HCT116 (cell line): ENCODE measurements around the gene MYOM1.

Experiments
- EZH2 ChIP-seq: fragments of 200-600 bp; sonication (generic); IDR thresholded peaks from 2 replicates; pipeline ENCODE4 v1.6.1; 2017; ENCODE audit warnings: antibody characterized with exemption, mixed run types
- EZH2phosphoT487 ChIP-seq: fragments of 200-600 bp; IDR thresholded peaks from 2 replicates; pipeline ENCODE4 v1.6.1; 2018; ENCODE audit warnings: antibody characterized with exemption, borderline replicate concordance
- POLR2A ChIP-seq: IDR thresholded peaks from 2 replicates; pipeline ENCODE4 v1.7.0; 2011; ENCODE audit warnings: borderline replicate concordance; ENCODE audit not compliant: insufficient read depth, insufficient read length; ENCODE audit errors: extremely low read depth
- POLR2AphosphoS5 ChIP-seq: IDR thresholded peaks from 2 replicates; pipeline ENCODE4 v1.6.1; 2011; ENCODE audit warnings: mild to moderate bottlenecking, low read depth, low read length, moderate library complexity
- RAD21 ChIP-seq: IDR thresholded peaks from 2 replicates; pipeline ENCODE4 v1.6.1; 2012; ENCODE audit warnings: low read depth, mild to moderate bottlenecking
- ZNF274 ChIP-seq: fragments of 200-500 bp; sonication (Bioruptor generic); IDR thresholded peaks from 2 replicates; pipeline ENCODE4 v1.6.1; 2014; ENCODE audit warnings: mild to moderate bottlenecking, low read depth, low read length, inconsistent platforms
- TF ChIP-seq, protein P1 (sequence below), 3 experiments: fragments of 200-600 bp in 1 of 3; sonication (generic) in 1 of 3; IDR thresholded peaks in 2 of 3; conservative IDR thresholded peaks in 1 of 3; 2 replicates each; pipeline ENCODE4 v1.5.1; 2012 to 2017; ENCODE audit warnings: low read depth in 2 of 3, low read length in 2 of 3, antibody characterized with exemption in 1 of 3, borderline replicate concordance in 1 of 3, control low read depth in 1 of 3, mild to moderate bottlenecking in 1 of 3, mixed read lengths in 1 of 3, mixed run types in 1 of 3, moderate library complexity in 1 of 3; ENCODE audit not compliant: insufficient read depth in 1 of 3

DNA sequence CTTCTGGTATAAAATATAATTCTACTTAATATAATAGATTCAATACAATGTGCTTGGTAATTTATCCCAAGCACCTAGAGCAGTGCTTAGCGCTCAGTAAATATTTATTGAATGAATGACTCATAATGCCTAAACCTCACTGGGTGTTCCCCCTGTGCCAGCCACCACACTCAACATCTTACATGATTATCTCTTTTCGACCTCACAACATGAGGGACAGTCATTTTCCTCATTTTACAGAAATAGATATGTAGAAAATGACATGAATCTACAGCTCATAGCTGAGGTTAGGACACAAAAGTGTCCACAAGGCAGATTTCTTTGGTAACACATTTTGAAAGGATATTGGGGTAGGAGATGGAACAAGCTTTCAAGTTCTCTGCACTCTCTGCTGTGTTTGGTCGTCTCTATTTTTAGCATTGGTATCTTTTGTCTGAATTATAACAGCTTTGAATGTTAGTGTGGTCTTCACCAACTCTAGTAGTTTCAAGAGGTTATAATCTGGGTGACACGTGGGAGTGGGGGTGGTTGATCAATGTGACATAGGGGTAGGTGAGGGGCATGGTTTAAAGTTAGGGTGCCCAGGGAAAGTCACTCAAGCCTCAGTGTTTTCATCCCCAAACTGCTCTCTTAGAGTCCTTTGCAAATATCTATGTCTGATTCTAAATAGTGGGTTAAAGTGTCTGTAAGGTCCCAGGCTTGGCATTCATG lies 9.8 kb downstream of the MYOM1 start:
- TF ChIP-seq POLR2A (no peak), RAD21 (no peak), ZNF274 (no peak), EZH2 (no peak), EZH2phosphoT487 (no peak), POLR2AphosphoS5 (no peak)
- TF ChIP-seq, protein P1, sequence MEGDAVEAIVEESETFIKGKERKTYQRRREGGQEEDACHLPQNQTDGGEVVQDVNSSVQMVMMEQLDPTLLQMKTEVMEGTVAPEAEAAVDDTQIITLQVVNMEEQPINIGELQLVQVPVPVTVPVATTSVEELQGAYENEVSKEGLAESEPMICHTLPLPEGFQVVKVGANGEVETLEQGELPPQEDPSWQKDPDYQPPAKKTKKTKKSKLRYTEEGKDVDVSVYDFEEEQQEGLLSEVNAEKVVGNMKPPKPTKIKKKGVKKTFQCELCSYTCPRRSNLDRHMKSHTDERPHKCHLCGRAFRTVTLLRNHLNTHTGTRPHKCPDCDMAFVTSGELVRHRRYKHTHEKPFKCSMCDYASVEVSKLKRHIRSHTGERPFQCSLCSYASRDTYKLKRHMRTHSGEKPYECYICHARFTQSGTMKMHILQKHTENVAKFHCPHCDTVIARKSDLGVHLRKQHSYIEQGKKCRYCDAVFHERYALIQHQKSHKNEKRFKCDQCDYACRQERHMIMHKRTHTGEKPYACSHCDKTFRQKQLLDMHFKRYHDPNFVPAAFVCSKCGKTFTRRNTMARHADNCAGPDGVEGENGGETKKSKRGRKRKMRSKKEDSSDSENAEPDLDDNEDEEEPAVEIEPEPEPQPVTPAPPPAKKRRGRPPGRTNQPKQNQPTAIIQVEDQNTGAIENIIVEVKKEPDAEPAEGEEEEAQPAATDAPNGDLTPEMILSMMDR (IDR thresholded peaks at IDR 0.05 in 2 of 3, conservative IDR thresholded peaks at IDR 0.05 in 1 of 3; ENCODE audit: borderline replicate concordance in 1 of 3, insufficient read depth in 1 of 3, low read depth in 2 of 3, low read length in 2 of 3) = no peak
